CD14-positive monocyte (primary cell): ENCODE measurements around the gene SSR1. TPM values are rescaled to one million over a fixed set of nuclear protein-coding genes. Genes with fewer than 3 reads are reported as not detected.
A peak's percentile ranks its signal among the peaks of the same experiment; 100 is the strongest.

Experiments used
- DNase-seq, 3 donors: peaks; one replicate each; pipeline ENCODE4 v3.0.0-alpha.2; 2011 to 2022
- H2AFZ ChIP-seq: 2 replicates; pipeline ENCODE4 v1.6.0; 2012; ENCODE audit warnings: mild to moderate bottlenecking, low read depth, low read length, inconsistent platforms; ENCODE audit not compliant: insufficient read depth, poor library complexity, severe bottlenecking
- H3K27ac ChIP-seq, 2 donors: 1 replicate in 1 of 2; 2 replicates in 1 of 2; pipeline ENCODE4 v1.5.1; 2012 to 2013; ENCODE audit warnings: low read length in 2 of 2, control low read depth in 1 of 2, inconsistent platforms in 1 of 2, low read depth in 1 of 2, mild to moderate bottlenecking in 1 of 2
- H3K27me3 ChIP-seq, 2 donors: one replicate each; pipeline versions ENCODE4 v1.6.0 to v1.6.1; 2011 to 2013; ENCODE audit warnings: low read length in 2 of 2; ENCODE audit not compliant: control insufficient read depth in 2 of 2, insufficient read depth in 2 of 2
- H3K36me3 ChIP-seq, 2 donors: replicated peaks in 1 of 2; 1 replicate in 1 of 2; 2 replicates in 1 of 2; pipeline versions ENCODE4 v1.5.1 to v1.6.1; 2012 to 2013; ENCODE audit warnings: low read length in 2 of 2, control low read depth in 1 of 2, inconsistent platforms in 1 of 2, mild to moderate bottlenecking in 1 of 2; ENCODE audit not compliant: insufficient read depth in 2 of 2, control insufficient read depth in 1 of 2
- H3K4me1 ChIP-seq, 2 donors: 1 replicate in 1 of 2; 2 replicates in 1 of 2; pipeline versions ENCODE4 v1.5.1 to v1.6.1; 2012 to 2013; ENCODE audit warnings: low read length in 2 of 2, control low read depth in 1 of 2, inconsistent platforms in 1 of 2, mild to moderate bottlenecking in 1 of 2, moderate library complexity in 1 of 2; ENCODE audit not compliant: insufficient read depth in 2 of 2, control insufficient read depth in 1 of 2
- H3K4me2 ChIP-seq: replicated peaks from 2 replicates; pipeline ENCODE3; 2012; ENCODE audit warnings: low read length, moderate library complexity, mild to moderate bottlenecking; ENCODE audit not compliant: poor library complexity, severe bottlenecking; ENCODE audit errors: extremely low read depth
- H3K4me3 ChIP-seq, 3 experiments: fragments of 200-600 bp in 1 of 3; sonication (generic) in 1 of 3; replicated peaks in 1 of 3; 1 replicate in 2 of 3; 2 replicates in 1 of 3; pipeline ENCODE4 v1.5.1; 2011 to 2013; ENCODE audit warnings: low read length in 3 of 3, mild to moderate bottlenecking in 3 of 3, control low read depth in 2 of 3, low read depth in 2 of 3, inconsistent platforms in 1 of 3, moderate library complexity in 1 of 3
- H3K79me2 ChIP-seq: 2 replicates; pipeline ENCODE4 v1.6.0; 2012; ENCODE audit warnings: mild to moderate bottlenecking, control low read depth, inconsistent platforms, low read length, moderate library complexity; ENCODE audit not compliant: insufficient read depth
- H3K9ac ChIP-seq: 2 replicates; pipeline ENCODE4 v1.6.0; 2017; ENCODE audit warnings: low read length, mild to moderate bottlenecking; ENCODE audit not compliant: insufficient read depth, poor library complexity, severe bottlenecking
- H3K9me3 ChIP-seq, 2 donors: replicated peaks in 1 of 2; 1 replicate in 1 of 2; 2 replicates in 1 of 2; pipeline versions ENCODE4 v1.5.1 to v1.6.1; 2012 to 2013; ENCODE audit warnings: low read length in 2 of 2, control low read depth in 1 of 2; ENCODE audit not compliant: control insufficient read depth in 1 of 2, insufficient read depth in 1 of 2
- H4K20me1 ChIP-seq: 2 replicates; pipeline ENCODE4 v1.6.0; 2012; ENCODE audit warnings: mild to moderate bottlenecking, low read length, control low read depth, moderate library complexity; ENCODE audit not compliant: insufficient read depth
- H3K27ac Mint-ChIP-seq, 7 donors: one replicate each; pipeline ENCODE4 v1.8.0; 2020; ENCODE audit warnings: mild to moderate bottlenecking in 7 of 7, mixed read lengths in 7 of 7, moderate library complexity in 6 of 7, inconsistent platforms in 2 of 7
- H3K27me3 Mint-ChIP-seq, 3 donors: one replicate each; pipeline ENCODE4 v1.8.0; 2021 to 2022; ENCODE audit warnings: low read depth in 3 of 3, mild to moderate bottlenecking in 3 of 3, mixed read lengths in 3 of 3, moderate library complexity in 3 of 3, inconsistent platforms in 1 of 3
- H3K36me3 Mint-ChIP-seq, 2 donors: one replicate each; pipeline ENCODE4 v1.8.0; 2020; ENCODE audit warnings: mixed read lengths in 2 of 2, inconsistent platforms in 1 of 2, mild to moderate bottlenecking in 1 of 2
- H3K4me1 Mint-ChIP-seq: one replicate; pipeline ENCODE4 v1.8.0; 2020; ENCODE audit warnings: mild to moderate bottlenecking, mixed read lengths
- H3K4me3 Mint-ChIP-seq, 2 donors: one replicate each; pipeline ENCODE4 v1.8.0; 2020; ENCODE audit warnings: mild to moderate bottlenecking in 2 of 2, mixed read lengths in 2 of 2, moderate library complexity in 1 of 2
- H3K9me3 Mint-ChIP-seq, 7 donors: one replicate each; pipeline ENCODE4 v1.8.0; 2020 to 2022; ENCODE audit warnings: mixed read lengths in 7 of 7, mild to moderate bottlenecking in 6 of 7, moderate library complexity in 6 of 7, inconsistent platforms in 2 of 7
- WGBS: methylation state at CpG from one replicate; pipeline ENCODE4 v1.1.5; 2013; ENCODE audit warnings: missing lambda C conversion rate; ENCODE audit not compliant: insufficient coverage; 5-methylcytosine and 5-hydroxymethylcytosine counted together
- intact Hi-C, 2 donors: fragments of 100-400 bp; cut with micrococcal nuclease; formaldehyde crosslinking; loops; one replicate each; pipeline versions ENCODE4 v1.15.0 to v1.15.1; 2023
- polyA plus RNA-seq, 3 donors: library from polyadenylated mRNA; depleted of rRNA in 1 of 3; unstranded in 2 of 3; stranded (reverse) in 1 of 3; fragments of 300-500 nt in 2 of 3; fragments of >200 nt in 1 of 3; fragmentation: Illumina TruSeq in 2 of 3; gene quantifications; 1 replicate in 2 of 3; 2 replicates in 1 of 3; pipeline ENCODE4 v1.2.3, GENCODE V29; 2012 to 2021
- TF ChIP-seq, protein P1 (sequence below): fragments of 200-600 bp; IDR thresholded peaks from one replicate; pipeline ENCODE4 v1.8.0; 2022; ENCODE audit warnings: antibody characterized with exemption, mild to moderate bottlenecking

SSR1 gene
- polyA plus RNA-seq, 3 donors, result 59.1 to 302 (median 251) TPM

DNA sequence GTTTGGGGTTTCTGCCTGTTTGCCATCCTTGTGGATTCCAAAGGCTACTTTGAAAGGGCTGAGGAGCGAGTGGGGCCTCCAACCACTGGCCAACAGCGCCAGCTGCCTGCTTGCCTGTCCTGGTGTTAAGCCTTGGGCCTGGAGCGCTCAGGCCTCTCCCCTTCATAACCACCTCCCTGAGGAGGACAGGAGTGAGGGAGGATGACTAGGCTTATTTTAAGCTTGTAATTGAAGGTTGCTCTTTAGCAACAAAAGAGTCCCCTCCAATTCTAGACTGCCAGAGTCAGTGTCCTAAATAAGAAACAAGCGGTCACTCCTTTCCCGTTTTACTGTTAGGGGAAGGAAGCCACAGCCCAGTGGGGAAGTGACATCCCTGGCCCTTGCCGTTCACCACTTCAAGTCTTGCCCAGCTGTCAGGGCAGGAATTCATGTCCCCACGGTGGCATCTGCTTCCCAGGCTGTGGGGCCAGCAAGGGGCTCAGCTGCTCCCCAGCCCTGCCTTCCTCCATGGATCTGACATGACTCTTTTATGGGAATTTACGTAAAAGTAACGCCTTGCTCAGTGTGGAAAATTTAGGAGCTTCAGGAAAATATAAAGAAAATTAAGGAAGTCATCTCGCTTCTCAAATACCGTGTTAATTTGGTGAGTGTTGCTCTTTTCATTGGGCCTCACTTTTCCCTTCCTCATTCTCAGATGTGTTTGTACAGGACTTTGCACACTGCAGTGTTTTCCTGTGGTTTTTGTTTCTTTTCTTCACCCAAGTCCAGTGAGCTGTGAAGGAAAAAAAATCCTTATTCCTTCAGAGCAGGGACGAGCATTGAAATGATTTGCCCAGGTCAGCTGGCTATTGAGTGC lies 57.8 kb downstream of the SSR1 start:
- Mint-ChIP-seq H3K9me3 (peaks cover 0 to 10% (median 4%) of the 10 kb centered on the region in 7 donors), H3K36me3 (peaks cover 16 to 29% of the 10 kb centered on the region in 2 donors), H3K4me3 (peak overlapping the region; percentile 71 to 84), H3K27ac (peak overlapping the region; percentile 88 to 97 (median 95)), H3K4me1 (peaks cover 88% of the 10 kb centered on the region), H3K27me3 (peaks cover 0 to 2% (median 0%) of the 10 kb centered on the region in 3 donors)
- peak; percentile 60 to 76 (median 71) for DNase-seq
- intact Hi-C loops, result no loop called here
- peak overlapping the region; percentile 18 for H2AFZ ChIP-seq
- peak overlapping the region; percentile 71 for H3K4me2 ChIP-seq
- H3K79me2 ChIP-seq, result peaks cover 33% of the 10 kb centered on the region
- H3K4me3 ChIP-seq, result peak overlapping the region in 2 of 3 experiments; percentile 1 to 62
- H4K20me1 ChIP-seq, result peaks cover 4% of the 10 kb centered on the region
- peaks cover 83 to 93% of the 10 kb centered on the region in 2 donors for H3K4me1 ChIP-seq
- 20% methylated on average over 2 of the region's 12 CpGs for WGBS
- peaks cover 2 to 5% of the 10 kb centered on the region in 2 donors for H3K36me3 ChIP-seq
- H3K9ac ChIP-seq, result peak overlapping the region; percentile 45
- H3K27me3 ChIP-seq, result no peaks in the 10 kb centered on the region
- TF ChIP-seq, protein P1, sequence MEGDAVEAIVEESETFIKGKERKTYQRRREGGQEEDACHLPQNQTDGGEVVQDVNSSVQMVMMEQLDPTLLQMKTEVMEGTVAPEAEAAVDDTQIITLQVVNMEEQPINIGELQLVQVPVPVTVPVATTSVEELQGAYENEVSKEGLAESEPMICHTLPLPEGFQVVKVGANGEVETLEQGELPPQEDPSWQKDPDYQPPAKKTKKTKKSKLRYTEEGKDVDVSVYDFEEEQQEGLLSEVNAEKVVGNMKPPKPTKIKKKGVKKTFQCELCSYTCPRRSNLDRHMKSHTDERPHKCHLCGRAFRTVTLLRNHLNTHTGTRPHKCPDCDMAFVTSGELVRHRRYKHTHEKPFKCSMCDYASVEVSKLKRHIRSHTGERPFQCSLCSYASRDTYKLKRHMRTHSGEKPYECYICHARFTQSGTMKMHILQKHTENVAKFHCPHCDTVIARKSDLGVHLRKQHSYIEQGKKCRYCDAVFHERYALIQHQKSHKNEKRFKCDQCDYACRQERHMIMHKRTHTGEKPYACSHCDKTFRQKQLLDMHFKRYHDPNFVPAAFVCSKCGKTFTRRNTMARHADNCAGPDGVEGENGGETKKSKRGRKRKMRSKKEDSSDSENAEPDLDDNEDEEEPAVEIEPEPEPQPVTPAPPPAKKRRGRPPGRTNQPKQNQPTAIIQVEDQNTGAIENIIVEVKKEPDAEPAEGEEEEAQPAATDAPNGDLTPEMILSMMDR, result no peak
- peak overlapping the region; percentile 69 to 83 for H3K27ac ChIP-seq
- peaks cover 0 to 4% of the 10 kb centered on the region in 2 donors for H3K9me3 ChIP-seq

- H3K27me3 Mint-ChIP-seq, result peaks cover 0 to 2% (median 0%) of the 10 kb centered on the region in 3 donors
- H3K27ac ChIP-seq, result peak overlapping the region; percentile 39 to 58
- peaks cover 34% of the 10 kb centered on the region for H3K79me2 ChIP-seq
- intact Hi-C loops, result no loop called here
- H4K20me1 ChIP-seq, result peaks cover 6% of the 10 kb centered on the region
- H3K9me3 ChIP-seq, result peaks cover 0 to 4% of the 10 kb centered on the region in 2 donors
- peaks cover 36 to 42% of the 10 kb centered on the region in 2 donors for H3K36me3 Mint-ChIP-seq
- peak overlapping the region; percentile 20 for H3K4me2 ChIP-seq
- peak overlapping the region in 1 of 3 experiments; percentile 15 for H3K4me3 ChIP-seq
- TF ChIP-seq, protein P1, result no peak
- H3K4me1 Mint-ChIP-seq, result peaks cover 64% of the 10 kb centered on the region
- H3K36me3 ChIP-seq, result peaks cover 30 to 33% of the 10 kb centered on the region in 2 donors
- H3K4me3 Mint-ChIP-seq, result peak overlapping the region in 1 of 2 donors; percentile 39
- H3K9me3 Mint-ChIP-seq, result peaks cover 0 to 10% (median 4%) of the 10 kb centered on the region in 7 donors
- H3K4me1 ChIP-seq, result peaks cover 64 to 65% of the 10 kb centered on the region in 2 donors
- H2AFZ ChIP-seq, result no peak overlapping the region
- peak; percentile 50 to 65 (median 54) for DNase-seq
- H3K9ac ChIP-seq, result no peak overlapping the region
- 78% methylated on average over 1 of the region's 4 CpGs for WGBS
- H3K27ac Mint-ChIP-seq, result peak overlapping the region; percentile 67 to 89 (median 72)
- no peaks in the 10 kb centered on the region for H3K27me3 ChIP-seq
Measured at GRCh38 chr6:7252390-7252789, 60.6 kb downstream of the SSR1 start.
